GM12878 (cell line): Measurements from ENCODE around the gene TARS3. TPM values are rescaled to one million over a fixed set of nuclear protein-coding genes. Genes with fewer than 3 reads are reported as not detected.

Source experiments
- ATAC-seq: fragments of 200-7000 bp; cut with Tn5 transposase; 3 replicates; pipeline ENCODE4 v1.9.1; 2020; ENCODE audit warnings: mild to moderate bottlenecking, moderate library complexity
- BruUV-seq: library from RNA; stranded (reverse); fragments of 400-500 nt; replicated peaks from 2 replicates; lab custom pipeline; 2021; lab: Mats Ljungman, UMichigan
- CTCF ChIA-PET: fragments of 300-600 bp; sonication (Branson Sonifier 250); formaldehyde crosslinking; extraction: SDS; loops from one replicate; lab custom pipeline; 2021; ENCODE audit warnings: inconsistent platforms; lab: Yijun Ruan, JAX
- POLR2A ChIA-PET: fragments of 350-600 bp; formaldehyde crosslinking; extraction: SDS; loops from one replicate; lab custom pipeline; 2021; ENCODE audit warnings: inconsistent platforms; lab: Charles Lee
- RAD21 ChIA-PET: fragments of 300-600 bp; sonication (Branson Sonifier 250); formaldehyde crosslinking; loops from one replicate; lab custom pipeline; 2023; ENCODE audit warnings: antibody characterized with exemption; ENCODE audit not compliant: unreplicated experiment; lab: Charles Lee
- SMC1A ChIA-PET: fragments of 300-600 bp; sonication (Branson Sonifier 250); formaldehyde crosslinking; loops from one replicate; lab custom pipeline; 2023; ENCODE audit not compliant: unreplicated experiment, uncharacterized antibody; lab: Charles Lee
- DNase-seq: peaks from one replicate; pipeline ENCODE4 v3.0.0-alpha.2; 2011; ENCODE audit warnings: low read depth, low spot score
- FAIRE-seq: peaks from 3 replicates; lab custom pipeline; 2011; peaks lifted over from hg19 to GRCh38; lab: Jason Lieb, UNC
- H2AFZ ChIP-seq: 2 replicates; pipeline ENCODE4 v1.6.0; 2011; ENCODE audit warnings: low read depth, low read length, control low read depth; ENCODE audit not compliant: control insufficient read depth
- H3K27ac ChIP-seq: 2 replicates; pipeline ENCODE4 v1.5.1; 2011; ENCODE audit warnings: control low read depth; ENCODE audit not compliant: control insufficient read depth, insufficient read depth
- H3K27me3 ChIP-seq, 2 experiments: replicated peaks in 1 of 2; 2 replicates each; pipeline versions ENCODE4 v1.6.0 to v1.6.1; 2011; ENCODE audit warnings: low read length in 1 of 2; ENCODE audit not compliant: control insufficient read depth in 2 of 2, insufficient read depth in 2 of 2
- H3K36me3 ChIP-seq, 2 experiments: 2 replicates each; pipeline ENCODE4 v1.5.1; 2011; ENCODE audit warnings: low read length in 1 of 2; ENCODE audit not compliant: control insufficient read depth in 2 of 2, insufficient read depth in 2 of 2
- H3K4me1 ChIP-seq: 2 replicates; pipeline ENCODE4 v1.6.1; 2011; ENCODE audit warnings: mild to moderate bottlenecking, low read length, moderate library complexity, mixed read lengths; ENCODE audit not compliant: control insufficient read depth, insufficient read depth
- H3K4me2 ChIP-seq: 2 replicates; pipeline ENCODE4 v1.6.0; 2011; ENCODE audit warnings: control low read depth; ENCODE audit not compliant: control insufficient read depth, insufficient read depth
- H3K4me3 ChIP-seq: fragments of 200-600 bp; sonication (generic); 2 replicates; pipeline ENCODE4 v1.5.1; 2016
- H3K79me2 ChIP-seq: 2 replicates; pipeline ENCODE4 v1.6.0; 2011; ENCODE audit warnings: low read length; ENCODE audit not compliant: control insufficient read depth, insufficient read depth
- H3K9ac ChIP-seq: 2 replicates; pipeline ENCODE4 v1.8.0; 2011; ENCODE audit warnings: low read length, control low read depth, mixed read lengths; ENCODE audit not compliant: control insufficient read depth, insufficient read depth
- H3K9me3 ChIP-seq: replicated peaks from 3 replicates; pipeline ENCODE4 v1.5.1; 2011; ENCODE audit warnings: mild to moderate bottlenecking, low read length; ENCODE audit not compliant: control insufficient read depth, insufficient read depth
- H4K20me1 ChIP-seq: 2 replicates; pipeline ENCODE4 v1.6.0; 2011; ENCODE audit not compliant: control insufficient read depth, insufficient read depth
- EGR1 ChIP-seq, 2 experiments: IDR thresholded peaks; 1 replicate in 1 of 2; 2 replicates in 1 of 2; pipeline ENCODE4 v1.6.1; 2011 to 2012; ENCODE audit warnings: low read depth in 2 of 2, low read length in 2 of 2, borderline replicate concordance in 1 of 2, mild to moderate bottlenecking in 1 of 2, moderate library complexity in 1 of 2
- MTA2 ChIP-seq: fragments of 450-650 bp; IDR thresholded peaks from 2 replicates; pipeline ENCODE4 v1.6.1; 2016; ENCODE audit warnings: low read depth, mild to moderate bottlenecking, moderate library complexity
- RFX5 ChIP-seq: IDR thresholded peaks from 2 replicates; pipeline ENCODE4 v1.6.1; 2011; ENCODE audit warnings: low read depth, low read length, improper control_type of control experiment
- SIX5 ChIP-seq: IDR thresholded peaks from 2 replicates; pipeline ENCODE4 v1.6.1; 2011; ENCODE audit warnings: mild to moderate bottlenecking, low read depth, low read length, moderate library complexity; ENCODE audit not compliant: severe bottlenecking
- SP1 ChIP-seq: IDR thresholded peaks from one replicate; pipeline ENCODE4 v1.6.1; 2011; ENCODE audit warnings: low read depth, low read length
- SPI1 ChIP-seq: IDR thresholded peaks from 2 replicates; pipeline ENCODE4 v1.6.1; 2011; ENCODE audit warnings: low read depth, mild to moderate bottlenecking, low read length, moderate library complexity, borderline replicate concordance; ENCODE audit not compliant: insufficient read depth
- SREBF1 ChIP-seq: IDR thresholded peaks from 2 replicates; pipeline ENCODE4 v1.6.1; 2012; ENCODE audit warnings: mild to moderate bottlenecking, low read length
- SREBF2 ChIP-seq: IDR thresholded peaks from 2 replicates; pipeline ENCODE4 v1.6.1; 2012; ENCODE audit warnings: mild to moderate bottlenecking, low read length
- TAF1 ChIP-seq: IDR thresholded peaks from 2 replicates; pipeline ENCODE4 v1.6.1; 2011; ENCODE audit warnings: mild to moderate bottlenecking, low read depth, low read length, borderline replicate concordance
- TCF7 ChIP-seq: IDR thresholded peaks from 2 replicates; pipeline ENCODE4 v1.6.1; 2014; ENCODE audit warnings: antibody characterized with exemption, borderline replicate concordance
- WRNIP1 ChIP-seq: IDR thresholded peaks from 2 replicates; pipeline ENCODE4 v1.6.1; 2011; ENCODE audit warnings: low read depth, low read length, improper control_type of control experiment, borderline replicate concordance
- ZNF217 ChIP-seq: fragments of 450-650 bp; IDR thresholded peaks from 2 replicates; pipeline ENCODE4 v1.6.1; 2017; ENCODE audit warnings: antibody characterized with exemption, mild to moderate bottlenecking
- WGBS: methylation state at CpG from one replicate; pipeline ENCODE4 v1.1.6; 2016; ENCODE audit warnings: low lambda C conversion rate; ENCODE audit not compliant: insufficient replicate concordance, insufficient coverage; ENCODE audit errors: missing lambda C conversion rate; 5-methylcytosine and 5-hydroxymethylcytosine counted together
- in situ Hi-C: fragments of 300-500 bp; cut with MboI; formaldehyde crosslinking; loops from 9 replicates; pipeline ENCODE4 v1.14.3; 2018; ENCODE audit warnings: mixed read lengths
- intact Hi-C: fragments of 100-400 bp; cut with micrococcal nuclease; formaldehyde crosslinking; loops from one replicate; pipeline ENCODE4 v1.14.2; 2022; ENCODE audit not compliant: unreplicated experiment
- polyA plus RNA-seq, 11 experiments: library from polyadenylated mRNA; depleted of rRNA in 4 of 11; unstranded in 6 of 11; stranded (reverse) in 5 of 11; fragments of >200 nt; fragmentation: Nextera tagmentation in 4 of 11; fragmentation: Illumina TruSeq in 1 of 11; extraction: Ambion mirVana in 4 of 11; extraction: Trizol in 1 of 11; gene quantifications; 1 replicate in 1 of 11; 2 replicates in 10 of 11; pipeline versions ENCODE4 v1.2.1 to v1.2.3, GENCODE V29; 2011 to 2016; ENCODE audit warnings: inconsistent platforms in 2 of 11, missing spikeins in 2 of 11, low read depth in 1 of 11
- total RNA-seq, 4 experiments: library from RNA; depleted of rRNA in 3 of 4; stranded (reverse); fragments of >200 nt in 3 of 4; fragmentation: Illumina TruSeq in 1 of 4; extraction: Trizol in 1 of 4; gene quantifications; 2 replicates each; pipeline versions ENCODE4 v1.2.1 to v1.2.3, GENCODE V29; 2013 to 2021
- TF ChIP-seq, protein P1 (sequence below): fragments of 450-650 bp; IDR thresholded peaks from 2 replicates; pipeline ENCODE4 v1.6.1; 2018; ENCODE audit warnings: mild to moderate bottlenecking, low read depth, moderate library complexity; ENCODE audit not compliant: partially characterized antibody
- TF ChIP-seq, protein P2 (sequence below): fragments of 450-650 bp; IDR thresholded peaks from 2 replicates; pipeline ENCODE4 v1.6.1; 2018; ENCODE audit warnings: borderline replicate concordance, mild to moderate bottlenecking; ENCODE audit not compliant: partially characterized antibody

The TARS3 gene
- total and polyA plus RNA-seq, 10 of the 15 experiments (the other 5 are each of a cell fraction or from before 2014, with no cell fraction given): 1.4 to 7.8 (median 5.3) TPM

DNA sequence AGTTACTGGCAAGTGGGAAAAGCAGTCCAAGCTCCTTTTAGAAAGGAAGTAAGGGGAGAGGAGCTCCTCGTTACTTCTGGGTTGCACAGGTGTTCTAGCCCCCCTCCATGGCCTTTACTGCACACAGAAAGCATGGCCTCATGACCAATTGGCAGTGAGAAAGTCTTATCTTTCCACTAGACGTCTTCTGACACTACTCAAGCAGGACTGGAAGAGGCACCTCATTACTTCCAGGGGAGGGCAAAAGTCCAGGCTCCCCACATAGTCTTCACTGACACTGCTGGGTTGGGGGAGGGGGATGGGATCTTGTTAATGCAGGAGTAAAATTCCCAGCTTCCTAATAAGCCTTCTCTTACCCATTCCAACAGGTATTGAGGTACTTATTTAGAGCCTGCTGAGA lies 44.5 kb downstream of the TARS3 start:
- Histone ChIP-seq H3K9me3 (no peaks in the 10 kb centered on the region), H3K4me1 (peaks cover 6% of the 10 kb centered on the region; the same call in 1 of the 2 replicates), H3K27me3 (no peaks in the 10 kb centered on the region), H3K9ac (no peak overlapping the region), H3K4me3 (no peak overlapping the region), H3K36me3 (no peaks in the 10 kb centered on the region; a peak in 2 of 4 replicates), H3K79me2 (no peaks in the 10 kb centered on the region), H3K4me2 (no peak overlapping the region), H3K27ac (no peak overlapping the region), H4K20me1 (no peaks in the 10 kb centered on the region), H2AFZ (no peak overlapping the region)
- no TSS peak for BruUV-seq
- DNase-seq (no peak), FAIRE-seq (no peak), ATAC-seq (no peak)
- ChIA-PET SMC1A (interaction anchor here (0.6 kb wide), 1 partner anchor 704 kb away, joined by 3 read pairs; no protein-coding TSS in a partner anchor), RAD21 (no interaction called here), CTCF (no interaction called here), POLR2A (no interaction called here)
- 61% methylated on average over 2 of the region's 2 CpGs for WGBS
- intact Hi-C loops (no loop called here), in situ Hi-C loops (no loop called here)
- TF ChIP-seq SREBF1 (no peak), EGR1 (IDR thresholded peaks at IDR 0.05; ENCODE audit: borderline replicate concordance in 1 of 2, low read depth in 2 of 2, low read length in 2 of 2) (no peak), TAF1 (no peak), SP1 (no peak), MTA2 (no peak), RFX5 (no peak), SIX5 (no peak), SREBF2 (no peak), TCF7 (no peak), WRNIP1 (no peak), ZNF217 (no peak), SPI1 (no peak)
- TF ChIP-seq, protein P1, sequence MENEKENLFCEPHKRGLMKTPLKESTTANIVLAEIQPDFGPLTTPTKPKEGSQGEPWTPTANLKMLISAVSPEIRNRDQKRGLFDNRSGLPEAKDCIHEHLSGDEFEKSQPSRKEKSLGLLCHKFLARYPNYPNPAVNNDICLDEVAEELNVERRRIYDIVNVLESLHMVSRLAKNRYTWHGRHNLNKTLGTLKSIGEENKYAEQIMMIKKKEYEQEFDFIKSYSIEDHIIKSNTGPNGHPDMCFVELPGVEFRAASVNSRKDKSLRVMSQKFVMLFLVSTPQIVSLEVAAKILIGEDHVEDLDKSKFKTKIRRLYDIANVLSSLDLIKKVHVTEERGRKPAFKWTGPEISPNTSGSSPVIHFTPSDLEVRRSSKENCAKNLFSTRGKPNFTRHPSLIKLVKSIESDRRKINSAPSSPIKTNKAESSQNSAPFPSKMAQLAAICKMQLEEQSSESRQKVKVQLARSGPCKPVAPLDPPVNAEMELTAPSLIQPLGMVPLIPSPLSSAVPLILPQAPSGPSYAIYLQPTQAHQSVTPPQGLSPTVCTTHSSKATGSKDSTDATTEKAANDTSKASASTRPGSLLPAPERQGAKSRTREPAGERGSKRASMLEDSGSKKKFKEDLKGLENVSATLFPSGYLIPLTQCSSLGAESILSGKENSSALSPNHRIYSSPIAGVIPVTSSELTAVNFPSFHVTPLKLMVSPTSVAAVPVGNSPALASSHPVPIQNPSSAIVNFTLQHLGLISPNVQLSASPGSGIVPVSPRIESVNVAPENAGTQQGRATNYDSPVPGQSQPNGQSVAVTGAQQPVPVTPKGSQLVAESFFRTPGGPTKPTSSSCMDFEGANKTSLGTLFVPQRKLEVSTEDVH: no peak
- TF ChIP-seq, protein P2, sequence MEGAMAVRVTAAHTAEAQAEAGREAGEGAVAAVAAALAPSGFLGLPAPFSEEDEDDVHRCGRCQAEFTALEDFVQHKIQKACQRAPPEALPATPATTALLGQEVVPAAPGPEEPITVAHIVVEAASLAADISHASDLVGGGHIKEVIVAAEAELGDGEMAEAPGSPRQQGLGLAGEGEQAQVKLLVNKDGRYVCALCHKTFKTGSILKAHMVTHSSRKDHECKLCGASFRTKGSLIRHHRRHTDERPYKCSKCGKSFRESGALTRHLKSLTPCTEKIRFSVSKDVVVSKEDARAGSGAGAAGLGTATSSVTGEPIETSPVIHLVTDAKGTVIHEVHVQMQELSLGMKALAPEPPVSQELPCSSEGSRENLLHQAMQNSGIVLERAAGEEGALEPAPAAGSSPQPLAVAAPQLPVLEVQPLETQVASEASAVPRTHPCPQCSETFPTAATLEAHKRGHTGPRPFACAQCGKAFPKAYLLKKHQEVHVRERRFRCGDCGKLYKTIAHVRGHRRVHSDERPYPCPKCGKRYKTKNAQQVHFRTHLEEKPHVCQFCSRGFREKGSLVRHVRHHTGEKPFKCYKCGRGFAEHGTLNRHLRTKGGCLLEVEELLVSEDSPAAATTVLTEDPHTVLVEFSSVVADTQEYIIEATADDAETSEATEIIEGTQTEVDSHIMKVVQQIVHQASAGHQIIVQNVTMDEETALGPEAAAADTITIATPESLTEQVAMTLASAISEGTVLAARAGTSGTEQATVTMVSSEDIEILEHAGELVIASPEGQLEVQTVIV: no peak
